IMR-90 (cell line): ENCODE measurements around the gene EIF2AK2.

ENCODE experiments used
- CEBPB ChIP-seq: IDR thresholded peaks from 2 replicates; pipeline ENCODE4 v1.6.1; 2012; ENCODE audit warnings: low read depth, low read length, improper control_type of control experiment
- FOS ChIP-seq: fragments of 150-350 bp; IDR thresholded peaks from 2 replicates; pipeline ENCODE4 v1.6.1; 2016; ENCODE audit warnings: low read depth, low read length
- MAZ ChIP-seq: IDR thresholded peaks from 2 replicates; pipeline ENCODE4 v1.6.1; 2012; ENCODE audit warnings: low read depth, mild to moderate bottlenecking, low read length, improper control_type of control experiment, moderate library complexity, borderline replicate concordance
- POLR2A ChIP-seq: IDR thresholded peaks from 2 replicates; pipeline ENCODE4 v1.6.1; 2012; ENCODE audit warnings: mild to moderate bottlenecking, low read depth, low read length
- SMC3 ChIP-seq: fragments of 150-350 bp; IDR thresholded peaks from 2 replicates; pipeline ENCODE4 v1.6.1; 2016; ENCODE audit warnings: low read depth, mild to moderate bottlenecking, antibody characterized with exemption, low read length, moderate library complexity
- TF ChIP-seq, protein P1 (sequence below): conservative IDR thresholded peaks from 2 replicates; pipeline ENCODE4 v1.5.1; 2012; ENCODE audit warnings: mild to moderate bottlenecking, low read depth, low read length, improper control_type of control experiment

DNA sequence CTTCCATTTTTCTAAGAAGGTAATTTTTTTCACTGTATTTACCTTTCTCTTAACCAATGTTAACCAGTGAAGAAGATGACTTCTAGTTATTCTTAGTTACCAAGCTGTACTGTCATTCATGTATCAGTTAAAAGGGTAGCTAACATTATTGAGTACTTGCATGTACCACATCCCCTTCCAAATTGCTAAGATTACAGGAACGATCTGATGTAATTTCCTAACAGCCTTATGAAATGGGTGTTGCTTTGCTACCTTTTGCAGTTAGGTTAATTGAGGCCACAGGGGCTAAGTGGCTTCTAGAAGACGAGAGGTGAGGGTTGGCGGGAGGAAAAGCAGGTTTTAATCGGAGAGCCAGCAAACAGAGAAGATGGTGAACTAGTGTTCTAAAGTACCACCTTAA lies 33.5 kb upstream of the EIF2AK2 start:
- TF ChIP-seq, protein P1, sequence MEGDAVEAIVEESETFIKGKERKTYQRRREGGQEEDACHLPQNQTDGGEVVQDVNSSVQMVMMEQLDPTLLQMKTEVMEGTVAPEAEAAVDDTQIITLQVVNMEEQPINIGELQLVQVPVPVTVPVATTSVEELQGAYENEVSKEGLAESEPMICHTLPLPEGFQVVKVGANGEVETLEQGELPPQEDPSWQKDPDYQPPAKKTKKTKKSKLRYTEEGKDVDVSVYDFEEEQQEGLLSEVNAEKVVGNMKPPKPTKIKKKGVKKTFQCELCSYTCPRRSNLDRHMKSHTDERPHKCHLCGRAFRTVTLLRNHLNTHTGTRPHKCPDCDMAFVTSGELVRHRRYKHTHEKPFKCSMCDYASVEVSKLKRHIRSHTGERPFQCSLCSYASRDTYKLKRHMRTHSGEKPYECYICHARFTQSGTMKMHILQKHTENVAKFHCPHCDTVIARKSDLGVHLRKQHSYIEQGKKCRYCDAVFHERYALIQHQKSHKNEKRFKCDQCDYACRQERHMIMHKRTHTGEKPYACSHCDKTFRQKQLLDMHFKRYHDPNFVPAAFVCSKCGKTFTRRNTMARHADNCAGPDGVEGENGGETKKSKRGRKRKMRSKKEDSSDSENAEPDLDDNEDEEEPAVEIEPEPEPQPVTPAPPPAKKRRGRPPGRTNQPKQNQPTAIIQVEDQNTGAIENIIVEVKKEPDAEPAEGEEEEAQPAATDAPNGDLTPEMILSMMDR: no peak
- no peak for TF ChIP-seq POLR2A
- no peak for TF ChIP-seq MAZ
- no peak for TF ChIP-seq SMC3
- TF ChIP-seq CEBPB: no peak
- no peak for TF ChIP-seq FOS
